Right lobe of liver (tissue), 4 donors: ENCODE data around the gene SPRY4.

Source experiments
- POLR2A ChIP-seq: fragments of 450-650 bp; IDR thresholded peaks from one replicate; pipeline ENCODE4 v1.6.1; 2017; ENCODE audit warnings: antibody characterized with exemption, mild to moderate bottlenecking
- TF ChIP-seq, protein P1 (sequence below), 4 donors: fragments of 200-600 bp in 3 of 4; fragments of 450-650 bp in 1 of 4; IDR thresholded peaks; one replicate each; pipeline versions ENCODE4 v1.5.1 to v1.8.0; 2016 to 2022; ENCODE audit warnings: antibody characterized with exemption in 4 of 4, mild to moderate bottlenecking in 2 of 4
- donor health status: DM: no; HTN: no; CAD: no.
- donor health status: DM: no; HTN: no; CAD: no.
- donor health status: DM: no; HTN: yes; CAD: no.

- TF ChIP-seq POLR2A: no peak
- TF ChIP-seq, protein P1, sequence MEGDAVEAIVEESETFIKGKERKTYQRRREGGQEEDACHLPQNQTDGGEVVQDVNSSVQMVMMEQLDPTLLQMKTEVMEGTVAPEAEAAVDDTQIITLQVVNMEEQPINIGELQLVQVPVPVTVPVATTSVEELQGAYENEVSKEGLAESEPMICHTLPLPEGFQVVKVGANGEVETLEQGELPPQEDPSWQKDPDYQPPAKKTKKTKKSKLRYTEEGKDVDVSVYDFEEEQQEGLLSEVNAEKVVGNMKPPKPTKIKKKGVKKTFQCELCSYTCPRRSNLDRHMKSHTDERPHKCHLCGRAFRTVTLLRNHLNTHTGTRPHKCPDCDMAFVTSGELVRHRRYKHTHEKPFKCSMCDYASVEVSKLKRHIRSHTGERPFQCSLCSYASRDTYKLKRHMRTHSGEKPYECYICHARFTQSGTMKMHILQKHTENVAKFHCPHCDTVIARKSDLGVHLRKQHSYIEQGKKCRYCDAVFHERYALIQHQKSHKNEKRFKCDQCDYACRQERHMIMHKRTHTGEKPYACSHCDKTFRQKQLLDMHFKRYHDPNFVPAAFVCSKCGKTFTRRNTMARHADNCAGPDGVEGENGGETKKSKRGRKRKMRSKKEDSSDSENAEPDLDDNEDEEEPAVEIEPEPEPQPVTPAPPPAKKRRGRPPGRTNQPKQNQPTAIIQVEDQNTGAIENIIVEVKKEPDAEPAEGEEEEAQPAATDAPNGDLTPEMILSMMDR (IDR thresholded peaks at IDR 0.05): no peak
These were observed 2.5 kb upstream of the SPRY4 start for GRCh38 chr5:142327111-142327842.
